ENCODE results near the gene BLOC1S2.
"Not testable (repeated sequence)": the region's sequence is repeated elsewhere in the genome, so short reads cannot be mapped to it uniquely, and the experiment has no call there.

The BLOC1S2 gene

GRCh38 chr10:100287756-100288155, 1.3 kb upstream of the BLOC1S2 start:
- H3K9me3 ChIP-seq (ENCODE audit: control insufficient read depth, low read length): no peaks in the 10 kb centered on the region
- H3K4me3 ChIP-seq (ENCODE audit: low read length): no peak overlapping the region
- no peaks in the 10 kb centered on the region for H3K36me3 ChIP-seq (ENCODE audit: control insufficient read depth, insufficient read depth, low read length)
- peaks cover 13% of the 10 kb centered on the region for H3K4me1 ChIP-seq (ENCODE audit: control insufficient read depth, insufficient read depth, low read length)
- no peak overlapping the region for H3K9ac ChIP-seq (ENCODE audit: low read length)
- no peaks in the 10 kb centered on the region for H3K27me3 ChIP-seq (ENCODE audit: control insufficient read depth, insufficient read depth, low read length)

GRCh38 chr10:100285326-100285725, 1.2 kb downstream of the BLOC1S2 start:
- Histone ChIP-seq H3K4me1 (ENCODE audit: control insufficient read depth, insufficient read depth, low read length) (peaks cover 13% of the 10 kb centered on the region), H3K9ac (ENCODE audit: low read length) (peak overlapping the region; percentile 96), H3K4me3 (ENCODE audit: low read length) (peak overlapping the region; percentile 96)
- H3K36me3 ChIP-seq (ENCODE audit: control insufficient read depth, insufficient read depth, low read length); H3K27me3 ChIP-seq (ENCODE audit: control insufficient read depth, insufficient read depth, low read length); H3K9me3 ChIP-seq (ENCODE audit: control insufficient read depth, low read length): not testable (repeated sequence)

DNA sequence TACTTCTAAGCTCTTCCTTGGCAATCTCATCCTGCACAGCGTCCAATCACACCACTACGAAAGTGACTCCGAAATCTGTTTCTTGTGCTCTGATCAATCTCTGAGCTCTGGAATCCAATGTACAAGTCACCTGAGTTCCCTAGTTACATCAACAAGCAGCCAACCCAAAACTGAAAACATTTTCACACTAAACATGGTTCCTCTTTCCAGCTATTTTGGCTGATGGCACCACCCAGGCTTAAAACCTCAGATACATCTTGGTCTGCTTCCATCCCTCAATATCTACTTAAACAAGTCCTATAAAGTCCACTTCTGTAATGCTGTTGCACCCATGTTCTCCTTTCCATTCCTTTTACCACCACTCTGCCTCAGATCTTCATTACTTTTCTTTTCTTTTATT, 3.6 kb downstream of the BLOC1S2 start:
- Histone ChIP-seq H3K9ac (ENCODE audit: low read length) (no peak overlapping the region), H3K4me1 (ENCODE audit: control insufficient read depth, insufficient read depth, low read length) (peaks cover 13% of the 10 kb centered on the region), H3K27me3 (ENCODE audit: control insufficient read depth, insufficient read depth, low read length) (no peaks in the 10 kb centered on the region), H3K9me3 (ENCODE audit: control insufficient read depth, low read length) (no peaks in the 10 kb centered on the region), H3K36me3 (ENCODE audit: control insufficient read depth, insufficient read depth, low read length) (no peaks in the 10 kb centered on the region), H3K4me3 (ENCODE audit: low read length) (no peak overlapping the region)

- not testable (repeated sequence) for H3K9ac ChIP-seq (ENCODE audit: low read length); H3K9me3 ChIP-seq (ENCODE audit: control insufficient read depth, low read length); H3K4me1 ChIP-seq (ENCODE audit: control insufficient read depth, insufficient read depth, low read length); H3K27me3 ChIP-seq (ENCODE audit: control insufficient read depth, insufficient read depth, low read length); H3K36me3 ChIP-seq (ENCODE audit: control insufficient read depth, insufficient read depth, low read length); H3K4me3 ChIP-seq (ENCODE audit: low read length)
Observed at GRCh38 chr10:100276971-100277370, 9.5 kb downstream of the BLOC1S2 start.

DNA sequence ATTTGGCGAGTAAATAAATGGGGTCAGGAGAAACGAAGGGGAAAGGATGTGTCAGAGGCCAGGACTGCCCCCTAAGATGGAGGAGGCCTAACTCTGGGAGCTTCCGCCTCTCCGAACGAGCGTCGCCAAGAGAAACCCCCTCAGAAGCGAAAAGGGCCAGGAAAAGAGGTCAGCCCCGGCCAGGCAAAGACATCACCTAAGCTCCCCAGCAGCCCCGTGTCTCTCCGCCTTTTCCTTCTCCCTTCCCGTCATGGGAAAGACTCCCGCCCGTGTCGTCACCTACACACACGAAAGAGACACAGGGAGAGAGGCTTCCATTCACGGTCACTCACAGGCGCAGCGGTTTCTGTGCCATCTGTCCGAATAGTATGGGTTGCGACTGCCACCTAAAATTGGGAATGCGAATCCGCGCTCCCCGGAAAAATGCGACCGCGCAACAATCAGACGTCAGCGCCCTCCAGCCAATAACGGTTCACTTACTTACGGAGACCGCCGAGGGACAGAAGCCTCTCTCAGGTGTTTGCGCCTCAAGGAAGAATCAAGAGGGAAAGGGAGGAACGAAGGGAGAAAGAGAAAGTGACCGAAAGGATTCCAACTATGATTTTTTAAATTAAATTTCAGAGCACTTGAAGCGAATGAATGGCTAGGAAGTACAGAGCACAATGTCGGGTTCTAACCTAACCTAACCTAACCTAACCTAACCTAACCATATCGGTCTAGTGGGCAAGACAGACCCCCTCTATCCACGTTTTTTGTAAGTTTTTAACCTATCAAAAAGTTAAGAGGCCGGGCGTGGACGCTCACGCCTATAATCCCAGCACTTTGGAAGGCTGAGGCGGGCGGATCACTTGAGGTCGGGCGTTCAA, 19.0 kb downstream of the BLOC1S2 start, which contains the start of gene CWF19L1:
CWF19L1 (minus strand) TSS at position 400 of the 866 bp plus-strand sequence; CDS start at position 355, 45 bp downstream.
- H3K27me3 ChIP-seq (ENCODE audit: control insufficient read depth, insufficient read depth, low read length): no peaks in the 10 kb centered on the region
- H3K4me3 ChIP-seq (ENCODE audit: low read length): peak within 1 kb of the TSS; percentile 90
- no peaks in the 10 kb centered on the region for H3K9me3 ChIP-seq (ENCODE audit: control insufficient read depth, low read length)
- H3K9ac ChIP-seq (ENCODE audit: low read length): peak within 1 kb of the TSS; percentile 83
- no peaks in the 10 kb centered on the region for H3K36me3 ChIP-seq (ENCODE audit: control insufficient read depth, insufficient read depth, low read length)
- no peaks in the 10 kb centered on the region for H3K4me1 ChIP-seq (ENCODE audit: control insufficient read depth, insufficient read depth, low read length)

DNA sequence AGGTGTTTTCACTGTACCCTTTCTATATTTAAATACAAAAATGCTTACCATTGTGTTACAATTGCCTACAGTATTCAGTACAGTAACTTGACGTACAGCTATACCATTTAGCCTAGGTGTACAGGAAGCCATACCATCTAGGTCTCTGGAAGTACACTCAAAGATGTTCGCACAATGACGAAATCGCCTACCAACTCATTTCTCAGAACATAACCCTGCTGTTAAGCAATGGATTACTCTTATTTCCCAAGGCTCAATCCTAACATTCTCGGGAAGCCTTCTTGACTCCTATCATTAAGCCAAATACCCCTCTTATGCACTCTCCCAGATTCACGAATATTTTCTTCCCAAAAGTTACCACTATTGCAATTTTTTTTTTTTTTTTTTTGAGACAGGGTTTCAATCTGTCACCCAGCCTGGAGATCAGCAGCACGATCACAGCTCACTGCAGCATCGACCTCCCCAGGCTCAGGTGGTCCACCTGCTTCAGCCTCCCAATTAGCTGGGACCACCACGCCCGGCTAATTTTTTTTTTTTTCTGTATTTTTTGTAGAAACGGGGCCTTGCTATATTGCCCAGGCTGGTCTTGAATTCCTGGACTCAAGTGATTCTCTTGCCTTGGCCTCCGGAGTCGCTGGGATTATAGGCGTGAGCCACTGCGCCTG, 20.5 kb downstream of the BLOC1S2 start:
- no peaks in the 10 kb centered on the region for H3K27me3 ChIP-seq (ENCODE audit: control insufficient read depth, insufficient read depth, low read length)
- H3K9me3 ChIP-seq (ENCODE audit: control insufficient read depth, low read length): no peaks in the 10 kb centered on the region
- no peaks in the 10 kb centered on the region for H3K36me3 ChIP-seq (ENCODE audit: control insufficient read depth, insufficient read depth, low read length)
- H3K4me3 ChIP-seq (ENCODE audit: low read length): no peak overlapping the region
- H3K9ac ChIP-seq (ENCODE audit: low read length): no peak overlapping the region
- no peaks in the 10 kb centered on the region for H3K4me1 ChIP-seq (ENCODE audit: control insufficient read depth, insufficient read depth, low read length)

- no peak overlapping the region for H3K9ac ChIP-seq (ENCODE audit: low read length)
- no peaks in the 10 kb centered on the region for H3K36me3 ChIP-seq (ENCODE audit: control insufficient read depth, insufficient read depth, low read length)
- no peaks in the 10 kb centered on the region for H3K9me3 ChIP-seq (ENCODE audit: control insufficient read depth, low read length)
- no peaks in the 10 kb centered on the region for H3K27me3 ChIP-seq (ENCODE audit: control insufficient read depth, insufficient read depth, low read length)
- no peak overlapping the region for H3K4me3 ChIP-seq (ENCODE audit: low read length)
- no peaks in the 10 kb centered on the region for H3K4me1 ChIP-seq (ENCODE audit: control insufficient read depth, insufficient read depth, low read length)
Observed at GRCh38 chr10:100254191-100254590, 32.3 kb downstream of the BLOC1S2 start.

DNA sequence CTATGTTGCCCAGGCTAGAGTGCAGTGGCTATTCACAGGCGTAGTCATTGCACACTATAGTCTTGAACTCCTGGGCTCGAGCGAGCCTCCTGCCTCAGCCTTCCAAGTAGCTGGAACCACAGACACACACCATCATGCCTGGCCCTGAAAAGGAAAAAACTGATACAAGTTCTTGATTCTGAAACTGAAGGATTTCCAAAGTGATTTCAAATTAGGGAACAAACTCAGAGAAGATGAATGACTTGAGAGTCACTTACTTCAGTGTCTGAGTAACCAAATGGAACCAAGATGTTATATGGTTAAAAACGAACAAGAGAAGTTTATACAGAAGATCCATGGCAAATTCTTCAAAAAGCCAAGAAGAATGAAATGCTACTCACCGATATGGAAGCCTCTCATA, 33.4 kb downstream of the BLOC1S2 start:
- no peak overlapping the region for H3K9ac ChIP-seq (ENCODE audit: low read length)
- H3K36me3 ChIP-seq (ENCODE audit: control insufficient read depth, insufficient read depth, low read length): no peaks in the 10 kb centered on the region
- no peak overlapping the region for H3K4me3 ChIP-seq (ENCODE audit: low read length)
- H3K4me1 ChIP-seq (ENCODE audit: control insufficient read depth, insufficient read depth, low read length): no peaks in the 10 kb centered on the region
- H3K9me3 ChIP-seq (ENCODE audit: control insufficient read depth, low read length): no peaks in the 10 kb centered on the region
- no peaks in the 10 kb centered on the region for H3K27me3 ChIP-seq (ENCODE audit: control insufficient read depth, insufficient read depth, low read length)

- Histone ChIP-seq H3K9me3 (ENCODE audit: control insufficient read depth, low read length) (no peaks in the 10 kb centered on the region), H3K27me3 (ENCODE audit: control insufficient read depth, insufficient read depth, low read length) (no peaks in the 10 kb centered on the region), H3K9ac (ENCODE audit: low read length) (no peak overlapping the region), H3K4me1 (ENCODE audit: control insufficient read depth, insufficient read depth, low read length) (no peaks in the 10 kb centered on the region), H3K4me3 (ENCODE audit: low read length) (no peak overlapping the region), H3K36me3 (ENCODE audit: control insufficient read depth, insufficient read depth, low read length) (no peaks in the 10 kb centered on the region)
Observed at GRCh38 chr10:100248820-100249219, 37.7 kb downstream of the BLOC1S2 start.

DNA sequence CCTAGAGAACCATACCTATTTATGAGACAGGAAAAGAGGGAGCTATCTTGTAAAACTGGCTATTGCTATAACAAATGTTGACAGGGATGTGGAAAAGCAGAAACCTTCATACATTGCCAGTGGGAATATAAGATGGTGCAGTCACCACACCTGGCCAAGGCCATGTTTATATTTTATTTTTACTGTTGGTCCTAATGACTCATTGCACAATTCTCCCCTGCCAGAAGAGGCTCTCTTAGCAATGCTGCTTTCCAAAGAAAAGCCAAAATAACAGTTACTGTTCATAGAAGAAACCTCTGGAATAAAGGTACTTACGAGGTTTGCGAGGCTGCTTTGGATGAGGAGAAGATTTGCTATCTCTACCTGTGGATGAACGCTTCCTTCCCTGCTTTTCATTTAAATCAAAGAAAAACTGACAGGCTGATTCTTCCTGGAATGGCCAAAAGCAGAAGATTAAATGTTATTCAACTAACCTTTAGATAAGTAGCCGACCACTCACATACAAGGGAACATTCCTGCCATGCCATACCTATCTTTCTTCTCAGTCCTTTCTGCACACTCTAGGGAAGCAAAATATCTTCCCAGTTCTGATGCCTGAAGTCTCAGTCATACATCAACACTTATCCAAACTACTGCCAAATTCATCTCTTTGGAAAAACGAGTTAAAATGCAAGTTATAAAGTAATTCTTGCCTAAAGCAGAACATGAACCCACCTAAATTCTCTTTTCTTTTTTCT, 40.8 kb downstream of the BLOC1S2 start:
- no peak overlapping the region for H3K9ac ChIP-seq (ENCODE audit: low read length)
- H3K36me3 ChIP-seq (ENCODE audit: control insufficient read depth, insufficient read depth, low read length): no peaks in the 10 kb centered on the region
- H3K9me3 ChIP-seq (ENCODE audit: control insufficient read depth, low read length): no peaks in the 10 kb centered on the region
- H3K4me3 ChIP-seq (ENCODE audit: low read length): no peak overlapping the region
- no peaks in the 10 kb centered on the region for H3K4me1 ChIP-seq (ENCODE audit: control insufficient read depth, insufficient read depth, low read length)
- no peaks in the 10 kb centered on the region for H3K27me3 ChIP-seq (ENCODE audit: control insufficient read depth, insufficient read depth, low read length)

DNA sequence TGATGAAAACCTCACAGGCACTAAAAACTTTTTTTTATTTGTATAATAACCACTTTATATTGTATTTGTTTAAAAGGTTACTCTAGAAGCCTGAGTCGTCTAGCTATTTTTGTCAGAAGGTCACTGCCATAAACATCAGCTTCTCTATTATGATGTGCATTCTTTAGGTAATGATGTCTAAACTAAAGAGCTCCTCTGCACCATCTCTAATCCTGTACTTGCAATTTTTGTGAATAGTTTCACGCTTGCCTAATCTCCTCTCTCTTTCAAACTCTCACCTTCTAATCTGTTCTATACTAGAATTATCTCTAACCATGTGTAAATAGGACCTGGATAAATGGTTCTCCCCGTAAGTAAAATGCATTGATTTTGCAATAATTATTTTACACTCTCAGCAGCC, 46.6 kb downstream of the BLOC1S2 start:
- Histone ChIP-seq H3K9ac (ENCODE audit: low read length) (no peak overlapping the region), H3K9me3 (ENCODE audit: control insufficient read depth, low read length) (no peaks in the 10 kb centered on the region), H3K4me3 (ENCODE audit: low read length) (no peak overlapping the region), H3K4me1 (ENCODE audit: control insufficient read depth, insufficient read depth, low read length) (no peaks in the 10 kb centered on the region), H3K36me3 (ENCODE audit: control insufficient read depth, insufficient read depth, low read length) (no peaks in the 10 kb centered on the region), H3K27me3 (ENCODE audit: control insufficient read depth, insufficient read depth, low read length) (no peaks in the 10 kb centered on the region)

GRCh38 chr10:100238429-100238828, 48.1 kb downstream of the BLOC1S2 start:
- no peaks in the 10 kb centered on the region for H3K9me3 ChIP-seq (ENCODE audit: control insufficient read depth, low read length)
- no peaks in the 10 kb centered on the region for H3K36me3 ChIP-seq (ENCODE audit: control insufficient read depth, insufficient read depth, low read length)
- no peak overlapping the region for H3K9ac ChIP-seq (ENCODE audit: low read length)
- no peaks in the 10 kb centered on the region for H3K27me3 ChIP-seq (ENCODE audit: control insufficient read depth, insufficient read depth, low read length)
- no peak overlapping the region for H3K4me3 ChIP-seq (ENCODE audit: low read length)
- no peaks in the 10 kb centered on the region for H3K4me1 ChIP-seq (ENCODE audit: control insufficient read depth, insufficient read depth, low read length)
